HG03097 (cell line): ENCODE data around the gene CDC14A.
"Not testable (repeated sequence)": the region's sequence is repeated elsewhere in the genome, so short reads cannot be mapped to it uniquely, and the experiment has no call there.

Experiments
- ATAC-seq: cut with Tn5 transposase; IDR thresholded peaks from one replicate; pipeline ENCODE4 v1.9.1; 2021; ENCODE audit not compliant: unreplicated experiment, low FRiP score

CDC14A gene

GRCh38 chr1:100395913-100396312 lies 43.6 kb downstream of the CDC14A start:
- no peak for ATAC-seq

- ATAC-seq: no peak
Observed at GRCh38 chr1:100396651-100397050, 44.3 kb downstream of the CDC14A start.

GRCh38 chr1:100397681-100398080 lies 45.4 kb downstream of the CDC14A start:
- ATAC-seq: no peak

GRCh38 chr1:100398648-100399047 lies 46.3 kb downstream of the CDC14A start:
- ATAC-seq: no peak

- ATAC-seq: no peak
Observed at GRCh38 chr1:100400404-100400803, 48.1 kb downstream of the CDC14A start.

GRCh38 chr1:100404821-100405220 lies 52.5 kb downstream of the CDC14A start:
- no peak for ATAC-seq

- ATAC-seq: not testable (repeated sequence)
Observed at GRCh38 chr1:100405902-100406301, 53.6 kb downstream of the CDC14A start.

- ATAC-seq: not testable (repeated sequence)
Observed at GRCh38 chr1:100407390-100407789, 55.1 kb downstream of the CDC14A start.

GRCh38 chr1:100411019-100411418 lies 58.7 kb downstream of the CDC14A start:
- ATAC-seq: no peak

- no peak for ATAC-seq
Observed at GRCh38 chr1:100411574-100411973, 59.3 kb downstream of the CDC14A start.

GRCh38 chr1:100413035-100413434 lies 60.7 kb downstream of the CDC14A start:
- no peak for ATAC-seq

- ATAC-seq: no peak
Observed at GRCh38 chr1:100414693-100415497, 62.6 kb downstream of the CDC14A start.

GRCh38 chr1:100415498-100415778 lies 63.1 kb downstream of the CDC14A start:
- ATAC-seq: no peak

GRCh38 chr1:100419072-100419471 lies 66.8 kb downstream of the CDC14A start:
- ATAC-seq: no peak

GRCh38 chr1:100422065-100422464 lies 69.8 kb downstream of the CDC14A start:
- ATAC-seq: no peak

- no peak for ATAC-seq
Observed at GRCh38 chr1:100423832-100424337, 71.6 kb downstream of the CDC14A start.

GRCh38 chr1:100428160-100428559 lies 75.9 kb downstream of the CDC14A start:
- ATAC-seq: no peak

- ATAC-seq: no peak
Observed at GRCh38 chr1:100430325-100430756, 78.0 kb downstream of the CDC14A start.

- ATAC-seq: no peak
Observed at GRCh38 chr1:100431954-100432353, 79.6 kb downstream of the CDC14A start.

- no peak for ATAC-seq
Observed at GRCh38 chr1:100433563-100433962, 81.3 kb downstream of the CDC14A start.

GRCh38 chr1:100434831-100435230 lies 82.5 kb downstream of the CDC14A start:
- no peak for ATAC-seq

GRCh38 chr1:100438375-100438774 lies 86.1 kb downstream of the CDC14A start:
- ATAC-seq: no peak

GRCh38 chr1:100438789-100439188 lies 86.5 kb downstream of the CDC14A start:
- no peak for ATAC-seq
